ENCODE results near the gene COX14.

The COX14 gene

DNA sequence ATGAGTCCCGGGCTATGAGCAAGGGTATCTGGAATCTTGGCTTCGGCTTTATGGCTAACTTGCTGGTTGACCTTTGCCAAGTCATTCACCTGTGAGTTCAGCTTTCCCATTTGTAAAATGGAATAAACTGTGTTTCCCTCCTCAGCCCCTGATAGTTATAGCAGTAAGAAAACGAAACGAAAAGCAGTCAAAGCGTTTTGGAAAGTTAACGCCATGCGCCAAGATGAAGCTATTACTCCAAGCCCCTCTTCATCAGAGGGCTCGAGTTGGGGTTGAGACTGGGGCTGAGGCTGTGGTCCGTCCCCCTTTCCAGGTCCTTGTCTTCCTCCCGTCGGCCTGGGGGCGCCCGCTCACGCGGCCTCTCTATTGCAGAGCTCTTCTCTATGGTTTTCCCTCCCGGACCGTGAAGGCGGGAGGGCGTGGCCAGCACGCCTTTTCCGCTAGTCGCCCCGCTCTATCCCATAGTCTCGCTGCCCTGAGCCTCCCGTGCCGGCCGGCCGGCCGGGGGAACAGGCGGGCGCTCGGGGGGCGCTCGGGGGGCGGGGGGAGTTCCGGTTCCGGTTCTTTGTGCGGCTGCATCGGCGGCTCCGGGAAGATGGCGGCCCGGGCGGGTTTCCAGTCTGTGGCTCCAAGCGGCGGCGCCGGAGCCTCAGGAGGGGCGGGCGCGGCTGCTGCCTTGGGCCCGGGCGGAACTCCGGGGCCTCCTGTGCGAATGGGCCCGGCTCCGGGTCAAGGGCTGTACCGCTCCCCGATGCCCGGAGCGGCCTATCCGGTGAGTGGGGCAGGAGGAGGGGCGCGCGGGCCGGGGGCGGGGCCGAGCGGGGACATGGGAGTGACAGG lies 27.0 kb upstream of the COX14 start, which contains the start of gene SMARCD1:
Gene SMARCD1 (plus strand): TSS at position 568 of the 840 bp plus-strand sequence. CDS start 28 bp downstream, at position 596.
- peak; percentile 94 for DNase-seq (ENCODE audit: low spot score)

GRCh38 chr12:50085615-50086072 lies 26.4 kb upstream of the COX14 start:
- DNase-seq (ENCODE audit: low spot score): no peak

GRCh38 chr12:50086148-50086547 lies 25.9 kb upstream of the COX14 start:
- DNase-seq (ENCODE audit: low spot score): no peak

GRCh38 chr12:50087151-50087550 lies 24.9 kb upstream of the COX14 start:
- no peak for DNase-seq (ENCODE audit: low spot score)

- no peak for DNase-seq (ENCODE audit: low spot score)
Observed at GRCh38 chr12:50087995-50088394, 24.0 kb upstream of the COX14 start.

DNA sequence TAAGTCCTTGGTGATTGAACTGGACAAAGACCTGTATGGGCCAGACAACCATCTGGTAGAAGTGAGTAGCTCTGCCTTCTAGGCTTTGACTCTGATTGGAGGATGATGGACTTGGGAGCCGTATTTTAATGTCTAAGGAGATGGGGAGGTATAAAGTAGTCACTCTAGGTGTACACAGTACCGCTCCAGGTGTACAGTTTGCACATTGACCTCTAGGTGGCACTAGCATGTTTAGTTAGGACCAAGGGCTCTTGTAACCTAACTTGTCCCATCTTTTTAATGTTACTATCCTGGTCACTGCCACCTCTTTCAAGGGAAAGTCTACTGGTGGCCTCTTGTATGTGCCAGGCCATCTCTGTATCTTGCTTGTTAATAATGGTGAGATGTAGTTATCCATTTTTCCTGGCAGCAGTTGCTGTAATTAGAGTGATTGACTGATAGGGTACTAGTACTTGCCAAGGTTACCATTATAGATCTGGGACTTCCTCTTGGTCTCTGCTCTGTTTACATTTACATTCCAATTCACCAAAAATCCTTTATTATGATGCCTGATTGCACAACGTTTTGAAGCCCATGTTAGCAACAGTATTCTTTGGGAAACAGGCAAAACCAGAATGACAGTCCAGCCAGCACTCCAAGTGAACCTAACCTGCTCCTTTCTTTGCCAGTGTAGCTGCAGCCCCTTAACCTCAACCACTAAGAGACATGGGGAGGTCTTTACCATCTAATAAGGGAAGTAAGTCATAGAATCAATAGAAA lies 23.3 kb upstream of the COX14 start:
- DNase-seq (ENCODE audit: low spot score): peak; percentile 57

- no peak for DNase-seq (ENCODE audit: low spot score)
Observed at GRCh38 chr12:50089730-50090129, 22.3 kb upstream of the COX14 start.

DNA sequence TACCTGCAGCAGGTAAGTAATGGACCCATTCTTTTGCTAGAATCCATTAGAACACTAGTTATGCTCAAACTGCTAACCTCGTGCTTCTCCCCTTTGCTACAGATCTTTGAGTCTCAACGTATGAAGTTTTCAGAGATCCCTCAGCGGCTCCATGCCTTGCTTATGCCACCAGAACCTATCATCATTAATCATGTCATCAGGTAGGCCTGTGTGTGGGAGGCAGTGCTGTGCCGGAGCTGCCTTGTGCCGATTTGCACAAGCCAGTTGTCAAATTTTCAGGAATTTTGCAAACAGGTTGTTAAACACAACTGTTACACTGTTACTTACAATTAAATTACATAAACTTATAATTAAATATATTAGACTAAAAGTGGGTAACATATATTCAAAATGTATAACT lies 21.6 kb upstream of the COX14 start:
- DNase-seq (ENCODE audit: low spot score): no peak

GRCh38 chr12:50097952-50098351 lies 14.1 kb upstream of the COX14 start:
- no peak for DNase-seq (ENCODE audit: low spot score)

- DNase-seq (ENCODE audit: low spot score): no peak
Observed at GRCh38 chr12:50099302-50100008, 12.6 kb upstream of the COX14 start.

GRCh38 chr12:50100561-50100960 lies 11.5 kb upstream of the COX14 start:
- DNase-seq (ENCODE audit: low spot score): no peak

DNA sequence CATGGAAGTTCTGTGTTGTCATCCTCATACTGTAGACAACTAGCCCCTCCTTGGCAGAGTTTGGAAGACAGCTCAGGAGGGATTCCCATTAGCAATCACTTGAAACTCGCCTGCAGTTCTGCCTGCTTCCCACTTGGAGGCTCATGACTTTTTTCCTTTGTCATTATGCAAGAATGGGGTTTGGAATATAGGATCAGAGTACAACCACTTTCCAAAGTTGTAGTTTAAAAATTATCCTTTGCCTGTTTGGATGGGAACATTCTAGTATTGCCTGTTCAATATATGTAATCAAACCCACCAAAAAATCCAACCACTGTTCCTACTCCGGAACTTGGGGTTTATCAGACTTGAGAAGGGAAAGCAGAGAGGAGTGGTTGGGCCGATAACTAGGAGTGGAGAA lies 10.4 kb upstream of the COX14 start:
- peak; percentile 76 for DNase-seq (ENCODE audit: low spot score)

DNA sequence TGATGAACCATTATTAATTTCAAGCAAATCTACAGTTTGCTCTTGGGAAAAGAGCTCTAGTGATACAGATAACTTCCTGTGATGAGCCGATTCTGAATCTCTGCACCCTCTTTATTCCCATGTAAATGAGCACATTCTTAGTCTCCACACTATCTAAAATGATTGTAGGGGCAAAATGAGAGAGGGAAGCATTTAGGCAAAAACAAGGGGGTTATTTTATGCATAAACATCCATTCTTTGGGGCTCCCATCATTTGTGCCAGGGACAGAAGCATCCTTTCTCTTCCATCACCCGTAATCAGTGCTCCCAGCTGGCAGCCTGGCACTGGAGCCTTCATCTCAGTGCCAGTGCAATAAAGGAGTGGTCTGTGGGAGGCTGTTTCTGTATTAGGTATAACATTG lies 9.9 kb upstream of the COX14 start:
- DNase-seq (ENCODE audit: low spot score): no peak

DNA sequence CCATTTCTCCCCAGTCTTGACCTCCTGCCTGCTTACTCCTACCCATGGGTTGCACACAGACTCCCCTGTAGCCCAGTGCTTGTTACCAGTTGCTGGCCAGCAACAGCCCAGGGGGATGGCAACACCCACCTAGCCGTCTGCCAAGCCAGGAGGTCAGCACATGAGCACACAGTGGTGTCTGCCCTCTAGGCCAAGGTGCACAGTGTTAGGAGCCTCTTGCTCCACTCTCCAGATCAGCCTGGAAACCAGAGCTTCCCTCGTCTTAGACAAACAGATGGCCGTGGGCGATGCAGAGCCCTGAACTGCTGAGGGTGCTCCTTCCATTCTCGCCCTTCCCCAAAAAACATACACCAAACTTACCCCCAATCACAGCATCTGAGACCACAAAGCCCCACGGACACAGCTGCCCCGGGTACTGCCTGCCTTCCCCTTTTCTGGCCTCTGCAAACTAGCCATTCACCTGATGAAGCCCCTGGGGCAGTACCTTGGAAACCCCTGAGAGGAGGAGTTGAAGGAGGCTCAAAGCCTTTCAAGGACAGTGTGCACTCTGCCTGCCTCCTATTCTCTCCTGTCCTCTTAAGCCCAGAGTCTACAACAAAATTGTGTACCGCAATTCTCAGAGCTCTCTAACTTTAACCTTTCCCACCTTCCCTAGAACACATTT lies 9.3 kb upstream of the COX14 start:
- no peak for DNase-seq (ENCODE audit: low spot score)

GRCh38 chr12:50103351-50103750 lies 8.7 kb upstream of the COX14 start:
- DNase-seq (ENCODE audit: low spot score): no peak

DNA sequence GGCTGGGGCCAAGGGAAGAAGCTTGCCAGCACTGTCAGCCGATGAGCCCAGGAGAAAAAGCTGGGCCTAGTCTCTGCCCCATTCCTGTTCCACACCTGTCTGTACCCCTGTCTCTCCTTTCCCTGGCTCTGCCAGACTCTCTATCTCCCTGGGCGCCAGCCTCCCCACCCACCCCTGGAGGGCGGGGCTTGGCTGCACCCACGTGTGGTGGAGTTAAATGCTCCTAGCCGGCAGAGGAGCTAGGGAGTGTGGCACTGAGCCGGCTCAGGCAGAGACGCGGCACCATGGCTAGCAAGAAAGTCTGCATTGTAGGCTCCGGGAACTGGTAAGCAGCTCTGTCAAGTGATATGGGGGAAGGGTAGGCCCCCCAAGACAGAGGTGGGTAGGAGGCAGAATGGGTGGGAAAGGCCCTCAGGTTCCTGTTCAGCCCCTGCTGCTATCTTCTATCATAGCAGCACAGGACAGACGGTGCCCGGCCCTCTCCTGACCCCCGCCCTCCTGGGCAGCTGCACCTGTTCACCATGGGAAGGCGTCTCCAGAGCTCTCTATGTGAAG lies 8.2 kb upstream of the COX14 start, which contains the start of gene GPD1:
Gene GPD1 (plus strand): TSS at position 242 of the 555 bp plus-strand sequence. CDS start 43 bp downstream, at position 285.
- DNase-seq (ENCODE audit: low spot score): peak; percentile 84

- DNase-seq (ENCODE audit: low spot score): no peak
Observed at GRCh38 chr12:50104417-50105366, 7.3 kb upstream of the COX14 start.

DNA sequence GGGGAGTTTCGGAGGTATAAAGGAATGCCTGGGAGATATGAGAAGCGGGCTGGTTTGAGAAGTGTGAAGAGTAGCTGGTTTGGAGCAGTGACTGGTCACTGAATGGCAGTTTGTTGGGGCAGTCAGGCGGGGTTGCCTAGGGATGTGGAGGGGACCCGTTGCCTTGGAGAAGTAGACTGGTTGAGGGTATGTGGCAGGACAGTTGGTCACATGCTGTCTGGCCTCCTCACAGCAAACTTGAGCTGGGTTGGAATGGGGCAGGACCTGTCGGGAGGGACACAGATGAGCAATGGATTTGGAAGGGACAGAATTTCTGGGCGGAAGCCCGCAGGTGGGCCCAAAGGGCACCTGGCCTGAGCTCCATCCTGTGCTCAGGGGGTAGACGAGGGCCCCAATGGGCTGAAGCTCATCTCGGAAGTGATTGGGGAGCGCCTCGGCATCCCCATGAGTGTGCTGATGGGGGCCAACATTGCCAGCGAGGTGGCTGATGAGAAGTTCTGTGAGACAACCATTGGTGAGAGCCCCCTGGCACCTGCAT lies 6.1 kb upstream of the COX14 start:
- DNase-seq (ENCODE audit: low spot score): no peak

- DNase-seq (ENCODE audit: low spot score): no peak
Observed at GRCh38 chr12:50106907-50107306, 5.1 kb upstream of the COX14 start.
